LNCAP (cell line): ENCODE measurements around the gene FHOD3.

ENCODE experiments used
- TF ChIP-seq, protein P1 (sequence below): fragments of 450-650 bp; IDR thresholded peaks from 2 replicates; pipeline ENCODE4 v1.5.1; 2017; ENCODE audit warnings: mild to moderate bottlenecking

The FHOD3 gene

DNA sequence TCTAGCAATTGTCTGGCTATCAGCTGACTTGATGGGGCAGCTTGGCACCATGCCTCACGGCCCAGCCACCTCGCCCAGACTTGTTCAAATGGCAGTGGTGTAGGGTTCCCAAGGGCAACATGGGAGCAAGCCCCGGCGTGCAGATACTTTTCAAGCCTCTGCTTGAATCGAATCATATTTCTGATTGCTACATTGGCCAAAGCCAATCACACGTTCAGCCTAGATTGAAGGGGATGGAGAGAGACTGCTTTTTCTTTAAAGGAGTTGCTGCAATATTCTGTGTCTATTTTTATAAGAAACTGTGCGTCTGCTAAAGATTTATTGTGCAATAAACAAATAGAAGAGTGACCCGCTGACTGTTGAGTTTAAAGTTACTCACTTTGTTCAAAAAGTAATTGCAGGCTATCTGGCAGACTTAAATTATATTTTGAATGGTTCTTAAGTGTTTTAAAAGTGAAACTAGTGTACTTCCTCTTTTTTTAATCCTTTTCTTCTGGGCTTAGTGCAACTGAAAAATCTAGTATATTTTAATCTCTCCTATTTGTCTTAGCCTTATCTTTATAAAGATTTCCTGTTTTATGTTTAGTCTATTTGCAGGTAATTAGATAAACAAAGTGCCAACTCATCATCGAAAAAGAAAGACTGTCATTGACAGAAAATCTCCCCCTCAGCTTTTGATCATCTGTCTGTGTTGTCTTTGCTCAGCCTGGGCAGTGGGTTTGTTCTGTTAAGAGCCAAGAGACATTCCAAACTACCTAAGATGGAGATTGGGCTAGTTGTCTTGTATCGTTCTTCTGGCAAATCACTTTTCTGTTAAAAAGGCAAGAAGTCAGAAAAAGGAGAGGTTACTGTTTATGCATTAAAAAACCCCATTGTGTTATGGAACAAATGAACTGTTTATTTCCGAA, 375.2 kb downstream of the FHOD3 start:
- TF ChIP-seq, protein P1, sequence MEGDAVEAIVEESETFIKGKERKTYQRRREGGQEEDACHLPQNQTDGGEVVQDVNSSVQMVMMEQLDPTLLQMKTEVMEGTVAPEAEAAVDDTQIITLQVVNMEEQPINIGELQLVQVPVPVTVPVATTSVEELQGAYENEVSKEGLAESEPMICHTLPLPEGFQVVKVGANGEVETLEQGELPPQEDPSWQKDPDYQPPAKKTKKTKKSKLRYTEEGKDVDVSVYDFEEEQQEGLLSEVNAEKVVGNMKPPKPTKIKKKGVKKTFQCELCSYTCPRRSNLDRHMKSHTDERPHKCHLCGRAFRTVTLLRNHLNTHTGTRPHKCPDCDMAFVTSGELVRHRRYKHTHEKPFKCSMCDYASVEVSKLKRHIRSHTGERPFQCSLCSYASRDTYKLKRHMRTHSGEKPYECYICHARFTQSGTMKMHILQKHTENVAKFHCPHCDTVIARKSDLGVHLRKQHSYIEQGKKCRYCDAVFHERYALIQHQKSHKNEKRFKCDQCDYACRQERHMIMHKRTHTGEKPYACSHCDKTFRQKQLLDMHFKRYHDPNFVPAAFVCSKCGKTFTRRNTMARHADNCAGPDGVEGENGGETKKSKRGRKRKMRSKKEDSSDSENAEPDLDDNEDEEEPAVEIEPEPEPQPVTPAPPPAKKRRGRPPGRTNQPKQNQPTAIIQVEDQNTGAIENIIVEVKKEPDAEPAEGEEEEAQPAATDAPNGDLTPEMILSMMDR, result no peak

DNA sequence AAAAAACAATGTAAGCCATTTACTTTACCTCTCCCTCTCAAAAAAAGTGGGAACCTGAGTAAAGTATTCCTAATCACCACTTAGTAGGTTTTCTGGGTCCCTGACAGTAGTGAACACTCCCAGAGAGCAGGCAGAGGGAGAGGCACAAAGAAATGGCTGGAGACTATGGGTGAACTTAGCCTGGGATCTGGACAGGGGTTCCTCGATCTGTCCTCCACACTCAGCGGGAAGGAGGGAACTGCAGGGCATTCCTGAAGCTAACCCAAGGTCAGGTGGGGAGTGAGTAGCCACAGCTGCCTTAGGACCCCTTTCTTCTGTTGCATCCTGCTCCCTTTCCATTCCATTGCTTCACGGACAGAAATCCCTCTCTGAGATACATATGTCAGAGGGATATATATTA, 375.9 kb downstream of the FHOD3 start:
- TF ChIP-seq, protein P1, result no peak

DNA sequence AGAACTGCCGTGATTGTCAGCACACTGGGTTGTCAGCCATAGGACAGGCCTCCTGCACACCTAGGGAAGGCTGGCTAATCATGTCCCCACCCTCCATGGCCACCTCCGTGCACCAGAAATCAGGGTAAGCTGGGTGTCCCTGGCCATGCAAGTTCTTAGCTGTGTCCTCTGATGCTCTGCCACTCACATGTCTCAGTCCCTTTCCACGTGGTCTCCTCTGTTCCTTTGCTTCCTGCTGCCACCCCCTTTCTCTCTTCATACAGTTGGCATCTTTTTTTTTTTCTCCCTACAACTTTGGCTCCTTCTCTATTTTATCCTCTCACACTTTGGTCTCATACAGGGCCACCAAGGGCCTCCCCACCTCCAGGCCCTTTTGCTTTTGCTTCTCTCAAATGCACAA, 377.6 kb downstream of the FHOD3 start:
- TF ChIP-seq, protein P1, result no peak

DNA sequence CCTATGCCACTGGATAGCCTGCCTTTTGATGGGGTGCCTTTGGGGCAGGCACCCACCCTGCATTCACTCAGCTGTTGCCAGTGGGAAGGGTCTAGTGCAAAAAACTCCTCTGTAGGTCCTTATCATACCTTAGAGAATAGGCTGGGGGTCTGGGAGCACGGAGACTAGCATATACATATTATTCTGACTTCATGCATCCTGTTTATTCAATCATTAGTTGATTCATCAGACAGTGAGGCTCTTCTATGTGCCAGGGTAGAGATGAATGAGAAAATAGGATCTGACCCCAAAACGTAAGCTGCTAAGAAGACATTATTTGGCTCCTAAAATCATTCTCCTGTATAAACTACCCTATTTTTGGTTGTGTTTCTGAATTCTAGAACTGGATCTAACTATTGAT, 378.0 kb downstream of the FHOD3 start:
- TF ChIP-seq, protein P1, result no peak

DNA sequence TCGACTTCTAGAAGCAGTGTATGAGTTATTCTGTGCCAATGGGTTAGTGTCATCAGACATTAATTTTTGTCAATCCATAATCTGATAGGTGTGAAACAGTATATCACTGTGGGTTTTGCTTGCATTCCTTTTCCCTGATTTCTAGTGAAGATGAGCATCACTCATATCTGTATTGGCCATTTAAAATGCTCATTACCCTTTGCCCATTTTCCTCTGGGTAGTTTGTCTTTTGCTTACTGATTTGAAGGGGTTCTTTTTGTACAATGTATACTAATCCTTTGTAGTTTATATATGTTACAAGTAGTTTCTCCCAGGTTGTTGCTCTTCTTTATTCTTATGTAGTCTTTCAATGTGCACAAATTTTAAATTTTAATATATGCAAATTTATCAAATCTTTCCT, 379.1 kb downstream of the FHOD3 start:
- TF ChIP-seq, protein P1, result no peak

DNA sequence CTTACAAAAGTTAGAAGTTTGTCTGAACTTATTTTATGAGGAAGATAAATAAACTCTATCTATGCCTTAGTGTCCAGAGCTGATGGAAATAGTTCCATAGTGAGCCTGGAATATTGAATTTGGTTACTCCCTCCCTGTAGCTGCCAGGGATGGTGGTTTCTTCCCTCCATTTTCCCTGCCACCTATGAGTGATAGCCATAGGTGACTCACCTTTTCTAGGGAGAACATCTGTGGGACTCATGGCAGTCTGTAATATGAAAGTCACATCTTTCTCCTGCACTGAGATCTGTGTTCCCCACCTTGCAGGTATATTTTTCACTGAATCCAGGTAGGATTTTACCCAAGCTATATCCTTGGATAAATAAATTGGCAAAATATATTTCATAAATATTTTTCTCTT, 382.5 kb downstream of the FHOD3 start:
- TF ChIP-seq, protein P1, result no peak

DNA sequence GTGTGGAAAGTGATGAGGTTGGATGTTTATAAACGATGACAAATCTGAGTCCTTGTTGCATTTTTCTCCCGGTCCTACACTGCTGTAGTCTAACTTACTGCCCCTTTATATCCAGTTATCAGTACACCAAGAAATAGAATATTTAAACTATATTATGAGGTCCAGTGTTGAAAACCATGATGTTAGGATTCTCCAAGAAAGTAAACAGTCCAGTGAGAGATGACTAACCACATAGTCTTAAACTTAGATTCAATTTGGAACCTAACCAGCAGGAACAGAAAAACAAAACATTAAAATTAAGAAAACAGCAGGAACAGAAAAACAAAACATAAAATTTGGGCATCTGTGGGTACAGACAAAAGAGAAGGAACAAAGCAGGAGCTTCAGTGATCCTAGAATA, 388.1 kb downstream of the FHOD3 start:
- TF ChIP-seq, protein P1, result no peak
